GM21367 (cell line): Measurements from ENCODE around the gene FBF1.
A peak's percentile ranks its signal among the peaks of the same experiment; 100 is the strongest.
"Not testable (repeated sequence)": the region's sequence is repeated elsewhere in the genome, so short reads cannot be mapped to it uniquely, and the experiment has no call there.

Experiments
- ATAC-seq: cut with Tn5 transposase; IDR thresholded peaks from one replicate; pipeline ENCODE4 v1.9.1; 2021; ENCODE audit not compliant: unreplicated experiment

FBF1 gene, protein sequence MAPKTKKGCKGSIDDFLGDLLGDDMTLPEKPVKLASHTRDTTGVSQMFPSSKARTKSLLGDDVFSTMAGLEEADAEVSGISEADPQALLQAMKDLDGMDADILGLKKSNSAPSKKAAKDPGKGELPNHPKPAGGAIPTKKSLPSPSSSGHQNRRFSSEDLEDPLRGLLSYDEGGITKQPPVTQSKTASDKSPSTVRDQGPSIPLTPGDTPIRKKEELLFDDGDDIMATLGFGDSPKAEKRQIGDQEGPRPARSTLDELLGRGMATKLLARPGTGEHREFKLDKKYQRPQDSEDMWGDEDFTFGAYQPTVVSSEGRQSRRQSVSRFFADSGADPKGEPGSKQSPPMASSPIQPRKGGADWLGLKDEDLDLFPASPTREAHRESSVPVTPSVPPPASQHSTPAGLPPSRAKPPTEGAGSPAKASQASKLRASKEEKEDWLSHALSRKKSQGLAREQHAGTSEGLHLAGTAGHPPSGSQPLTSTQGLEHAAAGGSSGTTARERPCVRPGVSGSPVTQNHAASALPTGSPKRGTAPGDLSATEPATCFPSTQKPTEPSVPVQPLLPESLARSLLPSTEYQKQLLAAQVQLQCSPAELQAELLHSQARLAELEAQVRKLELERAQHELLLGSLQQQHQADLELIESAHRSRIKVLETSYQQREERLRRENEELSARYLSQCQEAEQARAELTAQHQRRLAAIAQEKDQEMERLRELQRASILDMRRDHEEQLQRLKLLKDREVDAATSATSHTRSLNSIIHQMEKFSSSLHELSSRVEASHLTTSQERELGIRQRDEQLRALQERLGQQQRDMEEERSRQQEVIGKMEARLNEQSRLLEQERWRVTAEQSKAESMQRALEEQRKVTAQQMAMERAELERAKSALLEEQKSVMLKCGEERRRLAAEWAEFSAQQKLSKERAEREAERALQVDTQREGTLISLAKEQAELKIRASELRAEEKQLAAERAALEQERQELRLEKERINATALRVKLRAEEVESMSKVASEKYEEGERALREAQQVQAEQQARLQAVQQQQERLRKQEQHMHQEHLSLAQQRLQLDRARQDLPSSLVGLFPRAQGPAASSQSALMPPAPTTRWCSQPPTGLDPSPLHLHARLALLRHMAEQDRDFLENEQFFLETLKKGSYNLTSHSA

DNA sequence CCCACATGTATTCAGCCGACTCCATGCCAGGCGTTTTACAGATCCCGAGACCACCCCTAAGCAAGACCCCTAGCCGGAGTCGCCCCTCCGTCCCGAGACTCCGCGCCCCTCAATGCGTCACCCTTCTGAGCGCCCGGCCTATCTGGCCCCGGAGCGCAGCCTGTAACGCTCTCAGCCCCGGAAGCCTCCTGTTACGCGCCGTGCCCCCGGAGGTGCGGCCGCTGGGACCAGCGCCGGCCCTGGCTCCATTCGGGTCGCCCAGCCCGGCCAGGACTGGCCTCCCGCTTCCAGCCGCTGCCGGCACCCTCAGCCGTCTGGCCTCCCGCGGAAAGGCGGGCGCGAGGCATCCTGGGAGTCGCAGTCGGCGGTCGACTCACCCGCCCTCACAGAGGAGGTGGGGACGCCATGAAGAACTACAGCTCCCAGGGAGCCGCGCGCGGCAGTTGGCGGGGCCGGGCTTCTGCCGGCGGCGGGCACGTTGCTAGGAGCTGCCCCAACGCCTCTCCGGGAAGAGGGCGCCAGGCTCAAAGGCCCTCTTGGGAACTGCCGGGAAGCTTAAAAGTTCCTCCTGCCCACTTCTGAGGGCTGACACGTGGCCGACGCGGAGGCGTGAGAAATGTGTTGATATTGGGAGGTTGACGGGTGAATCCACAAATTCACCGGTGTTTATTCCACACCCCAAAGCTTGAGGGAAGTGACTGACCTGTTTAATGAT lies at the start of gene FBF1:
FBF1 (minus strand) TSS at position 316 of the 715 bp plus-strand sequence. CDS start 2,893 bp downstream, outside the sequence.
- ATAC-seq = peak; percentile 93

DNA sequence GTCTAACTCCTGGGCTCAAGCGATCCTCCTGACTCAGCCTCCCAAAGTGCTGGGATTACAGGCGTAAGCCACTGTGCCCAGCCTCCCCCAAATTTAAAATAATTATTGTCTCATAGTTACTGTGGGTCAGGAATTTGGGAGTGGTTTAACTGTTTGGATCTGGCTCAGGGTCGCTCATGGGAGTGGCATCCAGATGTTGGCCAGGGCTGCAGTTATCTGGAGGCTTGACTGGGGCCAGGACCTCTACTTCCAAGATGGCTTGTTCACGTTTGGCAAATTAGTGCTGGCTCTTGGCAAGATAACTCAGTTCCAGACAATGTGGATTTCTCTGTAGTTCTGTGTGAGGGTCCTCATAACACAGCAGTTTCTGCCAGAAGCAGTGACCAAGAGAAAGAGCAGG lies 46.2 kb upstream of the FBF1 start:
- no peak for ATAC-seq

DNA sequence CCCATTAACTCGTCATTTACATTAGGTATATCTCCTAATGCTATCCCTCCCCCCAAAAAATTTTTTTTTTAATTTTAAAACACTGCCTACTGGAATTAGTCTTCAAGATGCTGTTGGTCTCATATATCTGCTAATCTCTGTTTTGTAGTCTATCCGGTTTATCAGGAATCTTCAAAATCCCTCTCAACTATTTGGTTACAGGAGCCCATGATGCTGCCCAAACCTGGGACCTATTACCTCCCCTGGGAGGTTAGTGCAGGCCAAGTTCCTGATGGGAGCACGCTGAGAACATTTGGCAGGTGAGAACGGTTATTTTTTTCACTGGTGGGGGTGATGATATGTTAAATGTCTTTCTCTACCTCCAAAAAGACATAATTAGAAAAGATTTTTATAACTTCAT lies 45.1 kb upstream of the FBF1 start:
- ATAC-seq = no peak

DNA sequence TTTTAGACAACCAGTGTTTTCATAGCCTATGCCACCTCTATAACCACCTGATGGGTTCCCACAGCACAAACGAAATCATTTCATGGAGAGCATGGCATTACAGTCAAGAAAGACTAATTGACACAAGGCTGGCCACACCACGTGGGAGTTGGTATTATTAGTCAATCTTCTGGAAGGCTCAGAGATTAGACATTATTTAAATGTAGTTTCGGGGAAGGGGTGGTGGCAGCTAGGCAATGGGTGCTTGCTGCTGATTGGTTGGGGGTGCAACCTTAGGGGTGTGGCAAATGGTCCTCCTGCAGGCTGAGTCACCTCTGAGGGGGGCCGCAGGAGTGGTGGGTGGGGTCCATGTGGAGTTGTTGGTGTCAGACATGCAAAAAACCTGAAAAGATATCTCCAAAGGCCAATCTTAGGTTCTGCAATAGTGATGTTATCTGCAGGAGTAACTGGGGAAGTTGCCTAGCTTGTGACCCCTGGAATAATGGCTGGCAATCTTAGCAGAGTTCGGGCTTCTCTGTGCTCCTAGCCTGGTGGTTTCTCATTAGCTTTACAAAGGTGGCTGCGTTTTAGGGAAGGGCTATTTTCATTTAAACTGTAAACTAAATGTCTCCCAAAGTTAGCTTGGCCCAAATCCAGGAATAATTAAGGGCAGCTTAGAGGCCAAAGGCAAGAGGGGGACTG lies 42.8 kb upstream of the FBF1 start:
- ATAC-seq = no peak

DNA sequence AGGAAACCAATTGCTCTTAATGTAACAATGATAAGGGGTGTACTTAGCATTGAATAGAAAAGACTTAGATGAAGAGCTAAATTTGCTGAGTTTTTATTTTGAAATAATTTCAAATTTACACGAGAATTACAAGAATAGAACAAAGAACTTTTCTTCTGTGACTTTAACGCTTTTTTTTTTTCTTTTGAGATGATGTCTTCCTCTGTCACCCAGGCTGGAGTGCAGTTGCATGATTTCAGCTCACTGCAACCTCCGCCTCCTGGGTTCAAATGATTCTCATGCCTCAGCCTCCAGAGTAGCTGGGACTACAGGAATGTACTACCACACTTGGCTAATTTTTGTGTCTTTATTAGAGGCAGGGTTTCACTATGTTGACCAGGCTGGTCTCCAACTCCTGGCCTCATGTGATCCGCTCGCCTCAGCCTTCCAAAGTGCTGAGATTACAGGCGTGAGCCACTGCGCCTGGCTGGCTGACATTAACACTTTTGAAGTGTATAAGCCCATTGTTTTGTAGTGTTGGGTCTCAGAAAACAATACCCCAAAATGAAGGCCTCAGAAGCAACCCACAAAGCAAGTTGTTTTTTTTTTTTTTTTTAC lies 40.3 kb upstream of the FBF1 start:
- no peak for ATAC-seq

DNA sequence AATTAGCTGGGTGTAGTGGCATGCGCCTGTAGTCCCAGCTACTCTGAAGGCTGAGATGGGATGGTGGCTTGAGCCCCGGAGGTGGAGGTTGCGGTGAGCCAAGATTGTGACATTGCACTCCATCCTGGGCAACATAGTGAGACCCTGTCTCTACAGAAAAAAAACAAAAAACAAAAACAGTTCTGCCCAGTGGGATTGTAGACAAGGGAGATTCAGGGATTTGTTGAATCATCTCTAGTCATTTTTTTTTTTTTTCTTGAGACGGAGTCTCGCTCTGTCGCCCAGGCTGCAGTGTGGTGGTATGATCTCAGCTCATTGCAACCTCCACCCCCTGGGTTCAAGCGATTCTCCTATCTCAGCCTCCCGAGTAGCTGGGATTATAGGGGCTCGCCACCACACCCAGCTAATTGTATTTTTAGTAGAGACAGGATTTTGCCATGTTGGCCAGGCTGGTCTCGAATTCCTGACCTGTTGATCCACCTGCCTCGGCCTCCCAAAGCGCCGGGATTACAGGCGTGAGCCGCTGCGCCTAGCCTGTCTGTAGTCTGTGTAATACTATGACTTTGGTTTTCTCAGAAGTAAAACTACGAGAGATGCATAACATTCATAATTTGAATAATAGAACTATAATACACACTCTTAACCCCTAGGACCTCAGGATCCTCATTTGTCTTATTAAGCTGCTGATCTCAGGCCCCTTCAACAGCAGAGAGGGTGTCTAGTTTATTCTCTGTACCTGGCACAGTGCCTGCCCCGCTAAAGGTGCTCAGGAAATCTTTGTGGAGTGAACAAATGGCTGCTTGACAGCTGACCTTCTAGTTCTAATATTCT lies 39.6 kb upstream of the FBF1 start:
- ATAC-seq = no peak

DNA sequence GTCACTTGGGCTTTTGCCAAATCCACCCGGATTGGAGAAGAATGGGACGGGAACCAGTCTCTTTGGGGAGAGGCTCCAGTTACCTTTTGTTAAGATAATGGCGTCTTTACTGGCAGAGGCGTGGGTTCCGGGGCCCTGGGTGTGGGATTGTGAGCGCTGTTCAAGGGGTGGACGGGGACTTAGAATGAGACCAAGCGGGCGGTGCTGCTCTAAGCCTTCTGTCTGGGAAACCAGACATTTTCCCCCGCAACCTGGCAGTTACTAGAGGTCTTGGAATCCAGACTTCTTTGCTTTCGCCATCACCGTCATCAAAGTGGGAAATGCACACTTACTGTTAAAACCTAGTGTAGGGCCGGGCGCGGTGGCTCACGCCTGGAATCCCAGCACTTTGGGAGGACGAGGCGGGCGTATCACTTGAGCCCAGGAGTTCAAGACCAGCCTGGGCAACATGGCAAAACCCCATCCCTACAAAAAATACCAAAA lies 38.9 kb upstream of the FBF1 start:
- ATAC-seq = peak; percentile 15

DNA sequence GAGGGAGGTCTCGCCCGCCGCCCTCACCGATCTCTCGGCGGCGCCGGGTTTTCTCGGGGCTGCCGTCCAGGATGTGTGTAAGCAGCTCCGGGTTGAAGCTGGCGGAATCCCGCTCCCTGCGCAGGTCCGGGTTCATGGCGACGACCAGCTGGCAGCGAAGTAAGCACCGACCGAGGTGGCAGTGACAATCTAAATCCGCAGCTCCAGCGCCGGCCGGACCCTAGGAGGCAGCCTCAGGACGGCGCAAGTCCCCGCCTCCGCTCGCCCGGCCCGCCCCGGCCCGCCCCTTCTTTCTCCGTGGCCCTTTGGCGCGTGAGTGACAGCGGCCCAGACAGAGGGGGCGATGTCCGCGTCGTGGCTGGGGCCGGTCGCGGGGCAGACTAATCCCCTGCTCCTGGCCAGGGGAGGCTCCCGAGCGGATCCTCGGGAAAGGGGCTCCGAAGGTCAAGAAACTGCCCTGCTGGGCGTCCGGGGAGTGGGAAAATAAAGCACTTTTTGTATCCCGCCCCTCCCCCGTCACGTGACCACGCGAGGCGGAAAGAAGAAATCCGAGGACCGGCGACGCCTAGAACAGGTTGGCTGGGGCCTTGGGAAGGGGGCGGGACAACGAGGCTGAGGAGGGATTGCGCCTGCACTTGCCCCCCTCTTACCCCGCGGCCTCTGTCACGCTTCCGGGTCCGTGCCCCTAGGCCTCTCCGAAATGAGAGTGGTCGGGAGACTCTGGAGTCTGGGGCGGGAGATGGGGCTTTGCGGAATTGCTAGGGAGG lies 38.3 kb upstream of the FBF1 start, which contains the start of the genes ACOX1 and TEN1:
ACOX1 (minus strand) TSS at position 229 of the 767 bp plus-strand sequence; CDS start at position 136, 93 bp downstream.
TEN1 (plus strand) TSS at position 303 of the 767 bp plus-strand sequence. CDS start 6,953 bp downstream, outside the sequence.
- ATAC-seq = peak; percentile 78

DNA sequence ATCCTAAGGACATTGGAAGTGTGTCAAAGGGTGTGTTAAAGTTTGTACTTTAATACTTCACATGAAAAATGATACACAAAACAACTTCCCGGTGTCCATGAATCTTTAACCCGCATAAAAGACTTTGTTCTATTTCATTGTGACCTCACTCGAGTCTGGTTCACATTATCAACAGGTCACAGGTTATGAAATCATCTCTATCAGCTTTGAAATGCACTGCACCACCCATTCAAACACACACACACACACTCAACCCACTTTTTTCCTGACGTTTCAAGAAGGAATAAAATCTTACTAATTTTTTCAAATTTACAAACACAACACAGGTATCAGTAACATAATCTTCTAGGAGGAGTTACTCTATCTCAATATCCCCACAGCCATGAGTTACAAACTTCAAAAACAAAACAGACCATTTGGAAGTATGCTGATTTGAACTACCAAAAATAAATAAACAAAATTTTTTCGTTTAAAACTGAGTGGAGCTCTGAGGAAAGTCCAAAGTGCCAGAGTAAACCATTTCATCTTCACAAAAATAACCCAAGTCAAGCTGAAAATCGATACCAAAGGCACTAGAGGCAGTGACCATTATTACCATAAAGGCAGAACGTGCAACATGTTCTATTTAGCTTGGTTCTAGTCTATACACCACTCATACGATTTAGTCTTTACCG lies 35.5 kb upstream of the FBF1 start:
- no peak for ATAC-seq

DNA sequence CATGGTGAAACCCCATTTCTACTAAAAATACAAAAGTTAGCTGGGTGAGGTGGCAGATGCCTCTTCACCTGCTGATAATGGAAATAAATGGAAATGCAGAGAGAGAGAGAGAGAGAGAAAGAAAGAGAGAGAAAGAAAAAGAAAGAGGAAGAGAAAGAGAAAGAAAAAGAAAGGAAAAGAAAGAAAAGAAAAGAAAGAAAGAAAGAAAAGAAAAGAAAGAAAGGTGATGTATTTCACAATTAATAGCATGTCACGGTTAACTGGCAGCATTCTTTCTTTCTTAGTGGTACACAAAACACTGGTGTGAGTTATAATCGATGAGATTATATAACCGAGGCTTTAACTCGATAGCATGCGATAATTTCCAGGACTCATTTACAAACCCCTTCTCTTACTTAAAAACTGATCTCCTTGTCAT lies 34.9 kb upstream of the FBF1 start:
- no peak for ATAC-seq

DNA sequence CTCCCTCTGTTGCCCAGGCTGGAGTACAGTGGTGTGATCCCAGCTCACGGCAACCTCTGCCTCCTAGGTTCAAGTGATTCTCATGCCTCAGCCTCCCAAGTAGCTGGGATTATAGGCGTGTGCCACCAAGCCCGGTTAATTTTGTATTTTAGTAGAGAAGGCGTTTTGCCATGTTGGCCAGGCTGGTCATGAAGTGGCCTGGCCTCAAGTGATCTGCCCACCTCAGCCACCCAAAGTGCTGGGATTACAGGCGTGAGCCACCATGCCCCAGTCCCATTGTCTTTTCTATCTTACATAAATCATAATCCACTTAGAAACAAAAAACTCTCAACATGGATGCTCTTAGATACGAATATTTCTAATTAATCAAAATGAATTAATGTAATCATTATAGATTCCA lies 34.3 kb upstream of the FBF1 start:
- not testable (repeated sequence) for ATAC-seq

DNA sequence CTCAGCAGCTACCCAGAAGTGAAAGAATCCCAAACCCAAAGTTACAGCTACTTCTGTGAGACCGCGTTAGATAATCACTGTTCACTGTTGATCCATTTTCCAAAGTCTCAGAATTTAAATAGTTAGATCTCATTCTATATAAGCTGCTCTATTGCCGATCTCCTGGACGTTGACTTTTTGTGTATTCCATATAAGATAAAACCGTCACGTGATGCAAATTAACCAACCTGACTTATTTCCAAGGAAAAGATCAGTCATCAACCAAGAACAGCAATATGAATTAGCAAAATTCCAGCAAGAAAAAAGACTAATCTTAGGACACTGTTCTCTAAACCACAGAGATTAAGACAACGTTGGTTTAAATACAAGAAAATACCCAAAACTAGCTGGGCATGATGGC lies 29.8 kb upstream of the FBF1 start:
- ATAC-seq = no peak

DNA sequence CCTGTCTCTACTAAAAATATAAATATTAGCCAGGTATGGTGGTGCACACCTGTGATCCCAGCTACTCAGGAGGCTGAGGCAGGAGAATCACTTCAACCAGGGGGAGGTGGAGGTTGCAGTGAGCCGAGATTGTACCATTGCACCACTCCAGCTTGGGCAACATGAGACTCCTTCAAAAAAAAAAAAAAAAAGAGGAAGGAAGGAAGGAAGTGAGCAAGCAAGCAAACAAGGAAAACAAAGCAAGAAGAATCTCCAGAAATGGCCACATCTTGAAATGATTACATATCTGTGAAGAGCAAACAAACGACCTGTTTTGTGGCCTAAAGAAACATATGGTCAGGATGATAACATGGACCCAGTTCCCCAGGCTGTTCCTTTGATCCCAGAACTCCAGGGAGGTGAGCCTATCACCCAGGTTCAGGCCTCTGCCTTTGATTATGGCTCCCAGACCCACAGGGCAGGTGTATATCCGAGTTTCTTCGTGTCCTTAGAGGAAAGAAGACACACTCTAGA lies 29.2 kb upstream of the FBF1 start:
- ATAC-seq = no peak

DNA sequence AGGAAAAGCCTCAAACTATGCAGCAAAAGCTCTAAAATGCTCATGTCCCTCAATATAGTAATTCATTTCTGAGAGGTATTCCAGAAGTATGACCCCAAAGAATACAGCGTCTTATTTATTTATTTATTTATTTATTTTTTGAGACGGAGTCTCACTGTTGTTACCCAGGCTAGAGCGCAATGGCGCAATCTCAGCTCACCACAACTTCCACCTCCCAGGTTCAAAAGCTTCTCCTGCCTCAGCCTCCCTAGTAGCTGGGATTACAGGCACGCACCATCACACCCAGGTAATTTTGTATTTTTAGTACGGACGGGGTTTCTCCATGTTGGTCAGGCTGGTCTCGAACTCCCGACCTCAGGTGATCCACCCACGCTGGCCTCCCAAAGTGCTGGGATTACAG lies 28.2 kb upstream of the FBF1 start:
- not testable (repeated sequence) for ATAC-seq

DNA sequence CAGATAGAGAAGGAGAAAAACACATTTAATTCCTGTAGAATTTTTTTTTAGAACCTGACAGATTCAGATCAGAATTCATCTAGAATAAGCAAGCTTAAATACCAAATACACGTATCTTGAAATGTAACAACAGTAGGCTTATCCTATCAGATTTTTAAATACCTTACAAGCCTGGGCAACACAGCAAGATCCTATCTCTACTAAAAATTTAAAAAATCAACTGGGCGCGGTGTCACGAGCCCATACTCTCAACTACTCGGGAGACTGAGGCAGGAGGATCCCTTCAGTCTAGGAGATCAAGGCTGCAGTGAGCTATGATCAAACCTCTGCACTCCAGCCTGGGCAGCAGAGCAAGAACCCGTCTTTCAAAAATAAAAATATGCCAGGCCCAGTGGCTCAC lies 24.6 kb upstream of the FBF1 start:
- ATAC-seq = no peak

DNA sequence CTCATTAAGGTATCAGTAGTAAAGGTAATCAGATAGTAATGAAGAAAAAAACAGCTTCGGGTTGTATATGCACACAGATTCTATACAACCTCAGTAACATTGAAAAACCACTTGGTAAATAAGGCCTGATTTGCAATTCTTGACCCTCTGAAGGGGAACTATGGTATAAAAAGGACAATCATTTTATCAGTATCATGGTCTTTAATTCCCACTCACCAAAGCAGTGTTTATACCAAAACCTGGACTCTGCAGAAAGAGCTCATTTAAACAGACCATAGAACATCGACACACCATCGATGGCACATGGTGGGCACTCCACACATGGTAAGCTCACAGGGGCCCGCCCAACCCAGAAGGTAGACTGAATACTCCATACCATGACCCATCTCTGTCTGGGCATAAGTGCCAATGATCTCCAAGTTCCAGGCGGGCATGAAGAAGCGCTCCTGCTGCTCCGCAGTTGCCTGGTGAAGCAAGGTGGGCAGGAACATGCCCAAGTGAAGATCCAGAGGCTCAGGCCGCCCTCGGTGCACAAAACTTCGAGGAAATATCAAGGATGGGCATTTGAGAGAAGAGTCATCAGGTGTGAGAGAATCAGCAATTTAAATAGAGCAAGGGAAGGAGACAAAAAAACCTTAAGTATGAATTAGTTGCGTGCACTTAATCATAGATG lies 19.1 kb upstream of the FBF1 start:
- no peak for ATAC-seq
